RWPE2 (cell line): ENCODE data around the gene IDUA.

Experiments used
- ATAC-seq: fragments of 200-7000 bp; cut with Tn5 transposase; 3 replicates; pipeline ENCODE4 v1.9.1; 2021; ENCODE audit warnings: low read depth
- DNase-seq: peaks from one replicate; pipeline ENCODE4 v3.0.0-alpha.2; 2020; ENCODE audit warnings: low spot score
- H3K27ac ChIP-seq: fragments of 450-650 bp; 2 replicates; pipeline ENCODE4 v1.5.1; 2017; ENCODE audit warnings: mild to moderate bottlenecking; ENCODE audit not compliant: poor library complexity, severe bottlenecking
- H3K27me3 ChIP-seq: fragments of 250-450 bp; sonication (Bioruptor Pico); 2 replicates; pipeline ENCODE4 v1.5.1; 2021; ENCODE audit warnings: mild to moderate bottlenecking, moderate library complexity; ENCODE audit not compliant: insufficient read depth, poor library complexity, severe bottlenecking
- H3K36me3 ChIP-seq: fragments of 250-450 bp; sonication (Bioruptor Pico); 2 replicates; pipeline ENCODE4 v1.5.1; 2020; ENCODE audit warnings: low read depth, mild to moderate bottlenecking, moderate library complexity
- H3K4me1 ChIP-seq: fragments of 250-450 bp; sonication (Bioruptor Pico); 2 replicates; pipeline ENCODE4 v1.5.1; 2021; ENCODE audit warnings: mild to moderate bottlenecking, moderate library complexity; ENCODE audit not compliant: insufficient read depth, poor library complexity, severe bottlenecking
- H3K4me3 ChIP-seq: fragments of 250-450 bp; sonication (Bioruptor Pico); 2 replicates; pipeline ENCODE4 v1.5.1; 2021; ENCODE audit warnings: mild to moderate bottlenecking, moderate library complexity; ENCODE audit not compliant: severe bottlenecking
- H3K9me3 ChIP-seq: fragments of 250-450 bp; sonication (Bioruptor Pico); 2 replicates; pipeline ENCODE4 v1.5.1; 2021; ENCODE audit warnings: mild to moderate bottlenecking, moderate library complexity; ENCODE audit not compliant: severe bottlenecking
- CTCF ChIP-seq: fragments of 450-650 bp; IDR thresholded peaks from one replicate; pipeline ENCODE4 v1.5.1; 2017; ENCODE audit warnings: mild to moderate bottlenecking, moderate library complexity; ENCODE audit not compliant: poor library complexity, severe bottlenecking

Gene IDUA

GRCh38 chr4:1048773-1049590, 62.1 kb downstream of the IDUA start:
- peaks cover 4% of the 10 kb centered on the region for H3K4me1 ChIP-seq

GRCh38 chr4:1049591-1049905, 62.7 kb downstream of the IDUA start:
- TF ChIP-seq CTCF, result no peak
- Histone ChIP-seq H3K36me3 (no peaks in the 10 kb centered on the region), H3K4me1 (peaks cover 2% of the 10 kb centered on the region), H3K4me3 (no peak overlapping the region), H3K27me3 (peaks cover 28% of the 10 kb centered on the region), H3K9me3 (no peaks in the 10 kb centered on the region), H3K27ac (no peak overlapping the region)
- peak; percentile 61 for DNase-seq
- ATAC-seq, result no peak

More at GRCh38 chr4:1048773-1049590, 62.1 kb downstream of the IDUA start:
- no peak overlapping the region for H3K27ac ChIP-seq
- ATAC-seq, result no peak
- H3K27me3 ChIP-seq, result peaks cover 29% of the 10 kb centered on the region
- H3K36me3 ChIP-seq, result no peaks in the 10 kb centered on the region
- H3K4me3 ChIP-seq, result no peak overlapping the region
- DNase-seq, result peak; percentile 47
- no peak for TF ChIP-seq CTCF
- no peaks in the 10 kb centered on the region for H3K9me3 ChIP-seq

GRCh38 chr4:1050486-1051213, 63.8 kb downstream of the IDUA start:
- no peak overlapping the region for H3K4me3 ChIP-seq
- H3K9me3 ChIP-seq, result no peaks in the 10 kb centered on the region
- no peak overlapping the region for H3K27ac ChIP-seq
- no peaks in the 10 kb centered on the region for H3K4me1 ChIP-seq
- peaks cover 21% of the 10 kb centered on the region for H3K27me3 ChIP-seq
- ATAC-seq (no peak), DNase-seq (peak; percentile 41)
- no peaks in the 10 kb centered on the region for H3K36me3 ChIP-seq
- TF ChIP-seq CTCF, result no peak

- DNase-seq, result peak; percentile 7
- H3K27me3 ChIP-seq, result peaks cover 28% of the 10 kb centered on the region
- no peaks in the 10 kb centered on the region for H3K9me3 ChIP-seq
- H3K4me1 ChIP-seq, result no peaks in the 10 kb centered on the region
- TF ChIP-seq CTCF, result no peak
- no peak overlapping the region for H3K4me3 ChIP-seq
- no peaks in the 10 kb centered on the region for H3K36me3 ChIP-seq
- ATAC-seq, result no peak
- H3K27ac ChIP-seq, result no peak overlapping the region
Measured at GRCh38 chr4:1051472-1051871, 64.6 kb downstream of the IDUA start.

- H3K36me3 ChIP-seq, result no peaks in the 10 kb centered on the region
- H3K4me3 ChIP-seq, result no peak overlapping the region
- H3K4me1 ChIP-seq, result no peaks in the 10 kb centered on the region
- ATAC-seq (no peak), DNase-seq (peak; percentile 41)
- peaks cover 32% of the 10 kb centered on the region for H3K27me3 ChIP-seq
- H3K9me3 ChIP-seq, result no peaks in the 10 kb centered on the region
- TF ChIP-seq CTCF, result no peak
- no peak overlapping the region for H3K27ac ChIP-seq
Measured at GRCh38 chr4:1052231-1052671, 65.4 kb downstream of the IDUA start.
